Measurements from ENCODE around the gene PID1.

- no peak for TF ChIP-seq SRF (IDR thresholded peaks at IDR 0.05; ENCODE audit: low read depth)
- TF ChIP-seq ELF1 (IDR thresholded peaks at IDR 0.05; ENCODE audit: borderline replicate concordance, low read depth), result no peak
- TF ChIP-seq EGR1 (IDR thresholded peaks at IDR 0.05; ENCODE audit: low read depth), result no peak
- TF ChIP-seq, protein P1, sequence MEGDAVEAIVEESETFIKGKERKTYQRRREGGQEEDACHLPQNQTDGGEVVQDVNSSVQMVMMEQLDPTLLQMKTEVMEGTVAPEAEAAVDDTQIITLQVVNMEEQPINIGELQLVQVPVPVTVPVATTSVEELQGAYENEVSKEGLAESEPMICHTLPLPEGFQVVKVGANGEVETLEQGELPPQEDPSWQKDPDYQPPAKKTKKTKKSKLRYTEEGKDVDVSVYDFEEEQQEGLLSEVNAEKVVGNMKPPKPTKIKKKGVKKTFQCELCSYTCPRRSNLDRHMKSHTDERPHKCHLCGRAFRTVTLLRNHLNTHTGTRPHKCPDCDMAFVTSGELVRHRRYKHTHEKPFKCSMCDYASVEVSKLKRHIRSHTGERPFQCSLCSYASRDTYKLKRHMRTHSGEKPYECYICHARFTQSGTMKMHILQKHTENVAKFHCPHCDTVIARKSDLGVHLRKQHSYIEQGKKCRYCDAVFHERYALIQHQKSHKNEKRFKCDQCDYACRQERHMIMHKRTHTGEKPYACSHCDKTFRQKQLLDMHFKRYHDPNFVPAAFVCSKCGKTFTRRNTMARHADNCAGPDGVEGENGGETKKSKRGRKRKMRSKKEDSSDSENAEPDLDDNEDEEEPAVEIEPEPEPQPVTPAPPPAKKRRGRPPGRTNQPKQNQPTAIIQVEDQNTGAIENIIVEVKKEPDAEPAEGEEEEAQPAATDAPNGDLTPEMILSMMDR (IDR thresholded peaks at IDR 0.05 in 2 of 3, conservative IDR thresholded peaks at IDR 0.05 in 1 of 3; ENCODE audit: borderline replicate concordance in 1 of 3, insufficient read depth in 1 of 3, low read depth in 2 of 3, low read length in 2 of 3), result no peak
- TF ChIP-seq SIN3A (IDR thresholded peaks at IDR 0.05; ENCODE audit: low read depth), result no peak
- no peak for TF ChIP-seq SP1 (IDR thresholded peaks at IDR 0.05; ENCODE audit: low read depth)
These were observed 111.7 kb downstream of the PID1 start for GRCh38 chr2:229159405-229159804.

All from HCT116 (cell line).